GM23338 (cell line): Measurements from ENCODE around the gene SFT2D3. TPM values are rescaled to one million over a fixed set of nuclear protein-coding genes. Genes with fewer than 3 reads are reported as not detected.

Experiments used
- ATAC-seq: fragments of 200-7000 bp; cut with Tn5 transposase; 3 replicates; pipeline ENCODE4 v1.9.1; 2020
- DNase-seq: peaks from one replicate; pipeline ENCODE4 v3.0.0-alpha.2; 2015; ENCODE audit warnings: low spot score
- H2AFZ ChIP-seq: fragments of 200-600 bp; sonication (generic); 2 replicates; pipeline ENCODE4 v1.8.0; 2016; ENCODE audit warnings: antibody characterized with exemption, mild to moderate bottlenecking, moderate library complexity
- H3F3A ChIP-seq: fragments of 200-600 bp; sonication (generic); replicated peaks from 2 replicates; pipeline ENCODE4 v1.8.0; 2017; ENCODE audit warnings: antibody characterized with exemption, mixed run types, low read depth
- H3K27ac ChIP-seq: fragments of 200-600 bp; sonication (generic); 2 replicates; pipeline ENCODE4 v1.6.1; 2016; ENCODE audit warnings: low read depth
- H3K27me3 ChIP-seq: fragments of 200-600 bp; sonication (generic); 2 replicates; pipeline ENCODE4 v1.8.0; 2016; ENCODE audit warnings: mild to moderate bottlenecking, mixed run types, moderate library complexity; ENCODE audit not compliant: insufficient read depth
- H3K36me3 ChIP-seq: fragments of 200-600 bp; sonication (generic); 2 replicates; pipeline ENCODE4 v1.8.0; 2016; ENCODE audit warnings: mild to moderate bottlenecking; ENCODE audit not compliant: insufficient read depth
- H3K4me1 ChIP-seq: fragments of 200-600 bp; sonication (generic); 2 replicates; pipeline ENCODE4 v1.8.0; 2016; ENCODE audit warnings: mild to moderate bottlenecking, moderate library complexity; ENCODE audit not compliant: insufficient read depth
- H3K4me2 ChIP-seq: fragments of 200-600 bp; sonication (generic); 2 replicates; pipeline ENCODE4 v1.7.1; 2017; ENCODE audit warnings: mixed run types
- H3K4me3 ChIP-seq: fragments of 200-600 bp; sonication (generic); 2 replicates; pipeline ENCODE4 v1.6.1; 2016; ENCODE audit warnings: mixed run types
- H3K79me2 ChIP-seq: fragments of 200-600 bp; sonication (generic); replicated peaks from 2 replicates; pipeline ENCODE4 v1.8.0; 2017; ENCODE audit warnings: mild to moderate bottlenecking; ENCODE audit not compliant: insufficient read depth
- H3K9me2 ChIP-seq: fragments of 200-600 bp; sonication (generic); 2 replicates; pipeline ENCODE4 v1.8.0; 2017; ENCODE audit not compliant: insufficient read depth
- H4K20me1 ChIP-seq: fragments of 200-600 bp; sonication (generic); replicated peaks from 2 replicates; pipeline ENCODE4 v1.8.0; 2017; ENCODE audit warnings: mild to moderate bottlenecking; ENCODE audit not compliant: insufficient read depth
- H3K27ac Mint-ChIP-seq: 2 replicates; pipeline ENCODE4 v1.8.0; 2020; ENCODE audit warnings: inconsistent platforms, mild to moderate bottlenecking, moderate library complexity, mixed read lengths
- H3K27me3 Mint-ChIP-seq: 3 replicates; pipeline ENCODE4 v1.8.0; 2022; ENCODE audit warnings: low read depth, mild to moderate bottlenecking, moderate library complexity, mixed read lengths, inconsistent platforms; ENCODE audit not compliant: insufficient read depth, poor library complexity
- H3K36me3 Mint-ChIP-seq: 3 replicates; pipeline ENCODE4 v1.8.0; 2021; ENCODE audit warnings: low read depth, mild to moderate bottlenecking, inconsistent platforms, moderate library complexity, mixed read lengths
- H3K4me1 Mint-ChIP-seq: 3 replicates; pipeline ENCODE4 v1.8.0; 2020; ENCODE audit warnings: mild to moderate bottlenecking, inconsistent platforms, mixed read lengths
- H3K4me3 Mint-ChIP-seq: 3 replicates; pipeline ENCODE4 v1.8.0; 2021; ENCODE audit warnings: moderate library complexity, mild to moderate bottlenecking, inconsistent platforms, mixed read lengths
- H3K9me3 Mint-ChIP-seq: 3 replicates; pipeline ENCODE4 v1.8.0; 2020; ENCODE audit warnings: moderate library complexity, mild to moderate bottlenecking, inconsistent platforms, mixed read lengths
- CREB1 ChIP-seq: fragments of 250-450 bp; sonication (Bioruptor Pico); IDR thresholded peaks from 2 replicates; pipeline ENCODE4 v1.5.0; 2020; ENCODE audit warnings: low read depth, mild to moderate bottlenecking, moderate library complexity
- EZH2phosphoT487 ChIP-seq: fragments of 200-600 bp; sonication (generic); IDR thresholded peaks from one replicate; pipeline ENCODE4 v1.8.1; 2018; ENCODE audit warnings: antibody characterized with exemption; ENCODE audit not compliant: unreplicated experiment
- JUNB ChIP-seq: IDR thresholded peaks from one replicate; pipeline ENCODE4 v1.6.1; 2016; ENCODE audit warnings: antibody characterized with exemption; ENCODE audit not compliant: unreplicated experiment
- NANOG ChIP-seq: IDR thresholded peaks from 2 replicates; pipeline ENCODE4 v1.6.1; 2016; ENCODE audit warnings: antibody characterized with exemption, borderline replicate concordance
- POLR2AphosphoS5 ChIP-seq: IDR thresholded peaks from 2 replicates; pipeline ENCODE4 v1.6.1; 2016; ENCODE audit warnings: antibody characterized with exemption, low read depth
- STAT1 ChIP-seq: IDR thresholded peaks from one replicate; pipeline ENCODE4 v1.6.1; 2016; ENCODE audit warnings: antibody characterized with exemption; ENCODE audit not compliant: unreplicated experiment
- ZNF114 ChIP-seq: fragments of 250-450 bp; sonication (Bioruptor Pico); IDR thresholded peaks from 2 replicates; pipeline ENCODE4 v1.5.0; 2020; ENCODE audit warnings: mild to moderate bottlenecking, moderate library complexity
- ZNF331 ChIP-seq: fragments of 250-450 bp; sonication (Bioruptor Pico); IDR thresholded peaks from 2 replicates; pipeline ENCODE4 v1.5.0; 2020; ENCODE audit warnings: low read depth, mild to moderate bottlenecking, moderate library complexity
- polyA plus RNA-seq: library from polyadenylated mRNA; unstranded; fragments of >200 nt; fragmentation: Nextera tagmentation; extraction: Ambion mirVana; gene quantifications from 2 replicates; pipeline ENCODE4 v1.2.1, GENCODE V29; 2016
- total RNA-seq: library from RNA; depleted of rRNA; stranded (reverse); fragments of >200 nt; shearing (Covaris generic); gene quantifications from 2 replicates; pipeline ENCODE4 v1.2.3, GENCODE V29; 2014
- TF ChIP-seq, protein P1 (sequence below), 2 experiments: fragments of 200-600 bp in 1 of 2; sonication (generic) in 1 of 2; conservative IDR thresholded peaks; 2 replicates each; pipeline versions ENCODE4 v1.5.1 to v1.6.1; 2016 to 2017; ENCODE audit warnings: antibody characterized with exemption in 2 of 2, low read depth in 2 of 2, mild to moderate bottlenecking in 2 of 2, moderate library complexity in 1 of 2
- TF ChIP-seq, protein P2 (sequence below): fragments of 250-450 bp; sonication (Bioruptor Pico); IDR thresholded peaks from 2 replicates; pipeline ENCODE4 v1.5.0; 2020; ENCODE audit warnings: mild to moderate bottlenecking, moderate library complexity
- TF ChIP-seq, protein P3 (sequence below): IDR thresholded peaks from 2 replicates; pipeline ENCODE4 v1.6.1; 2016; ENCODE audit warnings: antibody characterized with exemption

Gene SFT2D3
- total and polyA plus RNA-seq, 2 experiments from 2014 or later = 13.7 TPM; not detected in 1

DNA sequence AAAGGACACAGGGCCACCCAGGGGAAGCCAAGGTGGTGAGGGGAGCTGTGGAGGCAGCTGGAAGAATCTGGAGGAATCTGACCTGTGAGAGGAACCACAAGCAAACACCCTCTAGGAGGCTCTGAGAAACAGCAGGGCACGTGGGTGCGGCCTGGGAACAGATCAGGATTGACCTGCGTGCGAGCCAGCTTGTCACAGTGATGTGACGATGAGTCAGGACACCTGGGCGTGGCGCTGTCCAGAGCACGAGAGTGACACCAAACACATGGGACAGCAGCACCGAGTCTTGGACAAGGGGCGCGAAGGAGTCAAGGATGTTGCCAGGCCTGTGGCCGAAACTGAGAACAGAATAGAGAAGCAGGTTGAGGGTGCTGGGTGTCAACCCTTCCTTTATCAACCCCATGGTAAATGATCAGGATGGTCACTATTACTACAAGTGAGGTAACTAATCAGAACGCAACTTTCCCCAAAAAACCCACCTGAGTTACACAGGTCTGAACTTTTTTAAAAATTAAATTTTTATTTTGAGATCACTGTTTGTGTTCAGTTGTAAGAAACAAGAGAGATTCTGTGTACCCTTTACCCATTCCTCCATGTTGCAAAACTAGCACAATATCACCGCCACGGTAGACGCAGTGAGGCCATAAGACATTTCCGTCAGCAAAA, 637 bp upstream of the SFT2D3 start:
- H3K27ac ChIP-seq = peak overlapping the region; percentile 93
- H3K9me3 Mint-ChIP-seq = peaks cover 2% of the 10 kb centered on the region; the same call in 1 of the 3 replicates
- peak overlapping the region; percentile 79 for H3K4me2 ChIP-seq
- peaks cover 6% of the 10 kb centered on the region; the same call in 1 of the 2 replicates for H3K36me3 ChIP-seq
- H3K27ac Mint-ChIP-seq = peak overlapping the region; percentile 98
- peak overlapping the region; percentile 92 for H3K4me3 Mint-ChIP-seq
- peak overlapping the region; percentile 73; the same call in 1 of the 2 replicates for H2AFZ ChIP-seq
- peaks cover 22% of the 10 kb centered on the region for H3K4me1 ChIP-seq
- peaks cover 21% of the 10 kb centered on the region for H3K4me1 Mint-ChIP-seq
- no peak for TF ChIP-seq NANOG
- TF ChIP-seq, protein P1, sequence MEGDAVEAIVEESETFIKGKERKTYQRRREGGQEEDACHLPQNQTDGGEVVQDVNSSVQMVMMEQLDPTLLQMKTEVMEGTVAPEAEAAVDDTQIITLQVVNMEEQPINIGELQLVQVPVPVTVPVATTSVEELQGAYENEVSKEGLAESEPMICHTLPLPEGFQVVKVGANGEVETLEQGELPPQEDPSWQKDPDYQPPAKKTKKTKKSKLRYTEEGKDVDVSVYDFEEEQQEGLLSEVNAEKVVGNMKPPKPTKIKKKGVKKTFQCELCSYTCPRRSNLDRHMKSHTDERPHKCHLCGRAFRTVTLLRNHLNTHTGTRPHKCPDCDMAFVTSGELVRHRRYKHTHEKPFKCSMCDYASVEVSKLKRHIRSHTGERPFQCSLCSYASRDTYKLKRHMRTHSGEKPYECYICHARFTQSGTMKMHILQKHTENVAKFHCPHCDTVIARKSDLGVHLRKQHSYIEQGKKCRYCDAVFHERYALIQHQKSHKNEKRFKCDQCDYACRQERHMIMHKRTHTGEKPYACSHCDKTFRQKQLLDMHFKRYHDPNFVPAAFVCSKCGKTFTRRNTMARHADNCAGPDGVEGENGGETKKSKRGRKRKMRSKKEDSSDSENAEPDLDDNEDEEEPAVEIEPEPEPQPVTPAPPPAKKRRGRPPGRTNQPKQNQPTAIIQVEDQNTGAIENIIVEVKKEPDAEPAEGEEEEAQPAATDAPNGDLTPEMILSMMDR (conservative IDR thresholded peaks at IDR 0.05; ENCODE audit: low read depth in 2 of 2) = 0 out of 4 replicates have a peak, but pooled peaks of 1 of the 2 experiments have one; percentile 6
- TF ChIP-seq ZNF114 (CRISPR knock-in tag) = no peak; the same call in 1 of the 2 replicates
- TF ChIP-seq STAT1 = no peak
- no peak for TF ChIP-seq EZH2phosphoT487
- TF ChIP-seq, protein P2, sequence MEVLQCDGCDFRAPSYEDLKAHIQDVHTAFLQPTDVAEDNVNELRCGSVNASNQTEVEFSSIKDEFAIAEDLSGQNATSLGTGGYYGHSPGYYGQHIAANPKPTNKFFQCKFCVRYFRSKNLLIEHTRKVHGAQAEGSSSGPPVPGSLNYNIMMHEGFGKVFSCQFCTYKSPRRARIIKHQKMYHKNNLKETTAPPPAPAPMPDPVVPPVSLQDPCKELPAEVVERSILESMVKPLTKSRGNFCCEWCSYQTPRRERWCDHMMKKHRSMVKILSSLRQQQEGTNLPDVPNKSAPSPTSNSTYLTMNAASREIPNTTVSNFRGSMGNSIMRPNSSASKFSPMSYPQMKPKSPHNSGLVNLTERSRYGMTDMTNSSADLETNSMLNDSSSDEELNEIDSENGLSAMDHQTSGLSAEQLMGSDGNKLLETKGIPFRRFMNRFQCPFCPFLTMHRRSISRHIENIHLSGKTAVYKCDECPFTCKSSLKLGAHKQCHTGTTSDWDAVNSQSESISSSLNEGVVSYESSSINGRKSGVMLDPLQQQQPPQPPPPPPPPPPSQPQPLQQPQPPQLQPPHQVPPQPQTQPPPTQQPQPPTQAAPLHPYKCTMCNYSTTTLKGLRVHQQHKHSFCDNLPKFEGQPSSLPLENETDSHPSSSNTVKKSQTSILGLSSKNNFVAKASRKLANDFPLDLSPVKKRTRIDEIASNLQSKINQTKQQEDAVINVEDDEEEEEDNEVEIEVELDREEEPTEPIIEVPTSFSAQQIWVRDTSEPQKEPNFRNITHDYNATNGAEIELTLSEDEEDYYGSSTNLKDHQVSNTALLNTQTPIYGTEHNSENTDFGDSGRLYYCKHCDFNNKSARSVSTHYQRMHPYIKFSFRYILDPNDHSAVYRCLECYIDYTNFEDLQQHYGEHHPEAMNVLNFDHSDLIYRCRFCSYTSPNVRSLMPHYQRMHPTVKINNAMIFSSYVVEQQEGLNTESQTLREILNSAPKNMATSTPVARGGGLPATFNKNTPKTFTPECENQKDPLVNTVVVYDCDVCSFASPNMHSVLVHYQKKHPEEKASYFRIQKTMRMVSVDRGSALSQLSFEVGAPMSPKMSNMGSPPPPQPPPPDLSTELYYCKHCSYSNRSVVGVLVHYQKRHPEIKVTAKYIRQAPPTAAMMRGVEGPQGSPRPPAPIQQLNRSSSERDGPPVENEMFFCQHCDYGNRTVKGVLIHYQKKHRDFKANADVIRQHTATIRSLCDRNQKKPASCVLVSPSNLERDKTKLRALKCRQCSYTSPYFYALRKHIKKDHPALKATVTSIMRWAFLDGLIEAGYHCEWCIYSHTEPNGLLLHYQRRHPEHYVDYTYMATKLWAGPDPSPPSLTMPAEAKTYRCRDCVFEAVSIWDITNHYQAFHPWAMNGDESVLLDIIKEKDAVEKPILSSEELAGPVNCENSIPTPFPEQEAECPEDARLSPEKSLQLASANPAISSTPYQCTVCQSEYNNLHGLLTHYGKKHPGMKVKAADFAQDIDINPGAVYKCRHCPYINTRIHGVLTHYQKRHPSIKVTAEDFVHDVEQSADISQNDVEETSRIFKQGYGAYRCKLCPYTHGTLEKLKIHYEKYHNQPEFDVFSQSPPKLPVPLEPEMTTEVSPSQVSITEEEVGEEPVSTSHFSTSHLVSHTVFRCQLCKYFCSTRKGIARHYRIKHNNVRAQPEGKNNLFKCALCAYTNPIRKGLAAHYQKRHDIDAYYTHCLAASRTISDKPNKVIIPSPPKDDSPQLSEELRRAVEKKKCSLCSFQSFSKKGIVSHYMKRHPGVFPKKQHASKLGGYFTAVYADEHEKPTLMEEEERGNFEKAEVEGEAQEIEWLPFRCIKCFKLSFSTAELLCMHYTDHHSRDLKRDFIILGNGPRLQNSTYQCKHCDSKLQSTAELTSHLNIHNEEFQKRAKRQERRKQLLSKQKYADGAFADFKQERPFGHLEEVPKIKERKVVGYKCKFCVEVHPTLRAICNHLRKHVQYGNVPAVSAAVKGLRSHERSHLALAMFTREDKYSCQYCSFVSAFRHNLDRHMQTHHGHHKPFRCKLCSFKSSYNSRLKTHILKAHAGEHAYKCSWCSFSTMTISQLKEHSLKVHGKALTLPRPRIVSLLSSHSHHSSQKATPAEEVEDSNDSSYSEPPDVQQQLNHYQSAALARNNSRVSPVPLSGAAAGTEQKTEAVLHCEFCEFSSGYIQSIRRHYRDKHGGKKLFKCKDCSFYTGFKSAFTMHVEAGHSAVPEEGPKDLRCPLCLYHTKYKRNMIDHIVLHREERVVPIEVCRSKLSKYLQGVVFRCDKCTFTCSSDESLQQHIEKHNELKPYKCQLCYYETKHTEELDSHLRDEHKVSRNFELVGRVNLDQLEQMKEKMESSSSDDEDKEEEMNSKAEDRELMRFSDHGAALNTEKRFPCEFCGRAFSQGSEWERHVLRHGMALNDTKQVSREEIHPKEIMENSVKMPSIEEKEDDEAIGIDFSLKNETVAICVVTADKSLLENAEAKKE = peak; percentile 69; the same call in 1 of the 2 replicates
- no peak for TF ChIP-seq JUNB
- TF ChIP-seq, protein P3, sequence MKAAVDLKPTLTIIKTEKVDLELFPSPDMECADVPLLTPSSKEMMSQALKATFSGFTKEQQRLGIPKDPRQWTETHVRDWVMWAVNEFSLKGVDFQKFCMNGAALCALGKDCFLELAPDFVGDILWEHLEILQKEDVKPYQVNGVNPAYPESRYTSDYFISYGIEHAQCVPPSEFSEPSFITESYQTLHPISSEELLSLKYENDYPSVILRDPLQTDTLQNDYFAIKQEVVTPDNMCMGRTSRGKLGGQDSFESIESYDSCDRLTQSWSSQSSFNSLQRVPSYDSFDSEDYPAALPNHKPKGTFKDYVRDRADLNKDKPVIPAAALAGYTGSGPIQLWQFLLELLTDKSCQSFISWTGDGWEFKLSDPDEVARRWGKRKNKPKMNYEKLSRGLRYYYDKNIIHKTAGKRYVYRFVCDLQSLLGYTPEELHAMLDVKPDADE = no peak
- TF ChIP-seq CREB1 (CRISPR knock-in tag) = 0 out of 2 replicates have a peak, but pooled peaks have one; percentile 32
- TF ChIP-seq POLR2AphosphoS5 = no peak
- no peak for TF ChIP-seq ZNF331 (CRISPR knock-in tag)
- peak overlapping the region; percentile 62 for H3K4me3 ChIP-seq
- H3K27me3 Mint-ChIP-seq = peaks cover 15% of the 10 kb centered on the region
- peaks cover 14% of the 10 kb centered on the region for H4K20me1 ChIP-seq
- H3K27me3 ChIP-seq = no peaks in the 10 kb centered on the region
- peaks cover 33% of the 10 kb centered on the region for H3K79me2 ChIP-seq
- ATAC-seq (peak; percentile 46), DNase-seq (peak; percentile 77)
- H3K36me3 Mint-ChIP-seq = peaks cover 12% of the 10 kb centered on the region
- no peaks in the 10 kb centered on the region for H3K9me2 ChIP-seq
- H3F3A ChIP-seq = 0 out of 2 replicates have a peak, but pooled peaks cover 18% of the 10 kb centered on the region
